Measurements from ENCODE around the gene UNG. TPM values are rescaled to one million over a fixed set of nuclear protein-coding genes. Genes with fewer than 3 reads are reported as not detected.

UNG gene
- polyA plus RNA-seq, 1 donor from 2014 or later, result 38.4 TPM

DNA sequence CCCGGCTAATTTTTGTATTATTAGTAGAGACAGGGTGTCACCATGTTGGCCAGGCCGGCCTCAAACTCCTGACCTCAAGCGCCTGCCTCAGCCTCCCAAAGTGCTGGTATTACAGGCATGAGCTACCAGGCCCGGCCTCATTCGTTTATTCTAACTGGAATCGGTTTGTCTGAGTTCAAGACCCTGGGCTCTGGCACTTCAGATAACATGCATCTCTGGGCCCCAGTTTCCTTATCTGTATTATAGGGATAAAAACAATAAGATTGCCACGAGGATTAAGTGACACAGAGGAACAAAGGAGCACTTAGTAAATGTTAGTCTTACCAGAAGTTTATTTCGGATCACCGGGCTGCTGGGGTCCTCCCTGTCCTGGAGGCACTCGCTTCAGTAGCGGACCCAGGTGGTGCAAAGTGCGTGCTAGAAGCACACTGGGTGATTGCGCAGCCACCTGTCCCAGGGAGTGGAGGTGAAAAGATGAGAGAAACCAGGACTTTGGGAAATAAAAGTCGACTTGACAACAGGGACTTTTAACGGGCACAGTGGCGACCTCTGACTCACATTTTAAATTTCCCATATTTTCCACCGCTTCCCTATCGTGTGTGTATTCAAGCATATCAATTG lies 56.5 kb downstream of the UNG start:
- H3K4me2 ChIP-seq (ENCODE audit: low read length), result no peak overlapping the region
- no peaks in the 10 kb centered on the region for H3K9me2 ChIP-seq (ENCODE audit: insufficient read depth, low read length)
- H3K27ac ChIP-seq (ENCODE audit: low read length), result no peak overlapping the region
- TF ChIP-seq CTCF (IDR thresholded peaks at IDR 0.05; ENCODE audit: poor library complexity, severe bottlenecking), result no peak
- TF ChIP-seq MXI1 (conservative IDR thresholded peaks at IDR 0.05; ENCODE audit: poor library complexity, severe bottlenecking), result no peak
- H3K79me2 ChIP-seq (replicated peaks; ENCODE audit: insufficient read depth, low read length), result no peaks in the 10 kb centered on the region
- no peak overlapping the region for H2AFZ ChIP-seq (ENCODE audit: low read depth, low read length)
- no peaks in the 10 kb centered on the region for H3F3A ChIP-seq (ENCODE audit: insufficient read depth, low read length, poor library complexity, severe bottlenecking)
- peak overlapping the region; percentile 65 for H3K4me3 ChIP-seq (ENCODE audit: low read length)
- no peak overlapping the region for H3K9ac ChIP-seq (ENCODE audit: low read length)
- no peaks in the 10 kb centered on the region for H4K20me1 ChIP-seq (ENCODE audit: insufficient read depth)
- H3K36me3 ChIP-seq (ENCODE audit: insufficient read depth, low read length), result no peaks in the 10 kb centered on the region
- H3K9me3 ChIP-seq (ENCODE audit: low read length), result no peaks in the 10 kb centered on the region
- peaks cover 19% of the 10 kb centered on the region for H3K27me3 ChIP-seq (ENCODE audit: insufficient read depth, low read depth, low read length)

DNA sequence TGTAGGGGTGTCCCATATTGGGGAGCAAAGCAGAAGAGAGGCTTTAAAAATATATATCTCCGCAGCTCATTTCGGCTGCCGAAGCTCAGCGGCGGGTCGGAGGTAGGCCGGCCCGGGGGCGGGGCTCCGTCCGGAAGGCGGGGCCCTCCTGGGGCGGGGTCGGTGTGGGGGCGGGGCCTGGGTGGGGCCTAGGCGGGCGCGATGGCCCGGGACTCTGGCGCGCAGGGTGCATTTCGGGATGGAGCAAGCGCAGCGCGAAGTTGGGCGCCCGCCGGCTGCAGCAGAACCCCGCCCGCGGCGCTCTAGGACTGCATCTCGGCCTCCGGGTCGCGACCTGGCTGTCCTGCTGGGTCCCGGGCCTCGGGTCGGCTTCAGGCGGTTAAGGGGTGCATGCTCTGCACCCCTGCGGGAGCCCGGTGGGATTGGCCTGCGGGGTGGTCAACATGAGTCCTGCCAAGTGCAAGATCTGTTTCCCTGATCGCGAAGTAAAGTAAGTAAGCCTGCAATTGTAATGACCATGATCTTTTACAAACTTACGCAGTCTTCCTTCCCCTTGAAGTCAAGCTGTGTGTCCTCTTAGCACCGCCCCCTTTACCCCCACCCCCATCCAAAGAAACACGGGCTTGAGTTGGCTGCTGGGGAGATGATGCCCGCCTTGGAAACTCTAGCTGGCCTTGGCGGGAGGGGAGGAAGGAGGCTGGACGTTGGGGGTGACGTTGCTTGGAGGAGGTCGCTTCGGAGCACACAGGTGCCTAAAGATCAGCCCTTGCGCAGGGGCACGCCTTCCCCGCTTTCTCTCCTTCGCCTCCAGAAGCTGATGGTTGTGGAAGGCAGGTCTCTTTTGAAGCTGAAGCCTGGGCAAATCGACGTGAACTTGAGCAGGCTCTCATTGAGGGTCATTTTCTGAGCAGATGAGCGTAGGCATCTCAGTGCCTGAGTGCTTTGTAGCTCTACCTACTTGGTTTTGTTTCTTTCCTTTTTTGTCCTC lies 57.3 kb downstream of the UNG start:
- H4K20me1 ChIP-seq (ENCODE audit: insufficient read depth), result no peaks in the 10 kb centered on the region
- H3K4me2 ChIP-seq (ENCODE audit: low read length), result peak overlapping the region; percentile 42
- H2AFZ ChIP-seq (ENCODE audit: low read depth, low read length), result no peak overlapping the region
- H3K36me3 ChIP-seq (ENCODE audit: insufficient read depth, low read length), result no peaks in the 10 kb centered on the region
- no peaks in the 10 kb centered on the region for H3K9me3 ChIP-seq (ENCODE audit: low read length)
- H3K27me3 ChIP-seq (ENCODE audit: insufficient read depth, low read depth, low read length), result peaks cover 19% of the 10 kb centered on the region
- H3K9ac ChIP-seq (ENCODE audit: low read length), result no peak overlapping the region
- H3K4me3 ChIP-seq (ENCODE audit: low read length), result peak overlapping the region; percentile 65
- no peaks in the 10 kb centered on the region for H3K9me2 ChIP-seq (ENCODE audit: insufficient read depth, low read length)
- no peak overlapping the region for H3K27ac ChIP-seq (ENCODE audit: low read length)
- H3F3A ChIP-seq (ENCODE audit: insufficient read depth, low read length, poor library complexity, severe bottlenecking), result no peaks in the 10 kb centered on the region
- H3K79me2 ChIP-seq (replicated peaks; ENCODE audit: insufficient read depth, low read length), result no peaks in the 10 kb centered on the region
- no peak for TF ChIP-seq MXI1 (conservative IDR thresholded peaks at IDR 0.05; ENCODE audit: poor library complexity, severe bottlenecking)
- no peak for TF ChIP-seq EP300 (conservative IDR thresholded peaks at IDR 0.05; ENCODE audit: poor library complexity, severe bottlenecking)
- TF ChIP-seq, protein P1, sequence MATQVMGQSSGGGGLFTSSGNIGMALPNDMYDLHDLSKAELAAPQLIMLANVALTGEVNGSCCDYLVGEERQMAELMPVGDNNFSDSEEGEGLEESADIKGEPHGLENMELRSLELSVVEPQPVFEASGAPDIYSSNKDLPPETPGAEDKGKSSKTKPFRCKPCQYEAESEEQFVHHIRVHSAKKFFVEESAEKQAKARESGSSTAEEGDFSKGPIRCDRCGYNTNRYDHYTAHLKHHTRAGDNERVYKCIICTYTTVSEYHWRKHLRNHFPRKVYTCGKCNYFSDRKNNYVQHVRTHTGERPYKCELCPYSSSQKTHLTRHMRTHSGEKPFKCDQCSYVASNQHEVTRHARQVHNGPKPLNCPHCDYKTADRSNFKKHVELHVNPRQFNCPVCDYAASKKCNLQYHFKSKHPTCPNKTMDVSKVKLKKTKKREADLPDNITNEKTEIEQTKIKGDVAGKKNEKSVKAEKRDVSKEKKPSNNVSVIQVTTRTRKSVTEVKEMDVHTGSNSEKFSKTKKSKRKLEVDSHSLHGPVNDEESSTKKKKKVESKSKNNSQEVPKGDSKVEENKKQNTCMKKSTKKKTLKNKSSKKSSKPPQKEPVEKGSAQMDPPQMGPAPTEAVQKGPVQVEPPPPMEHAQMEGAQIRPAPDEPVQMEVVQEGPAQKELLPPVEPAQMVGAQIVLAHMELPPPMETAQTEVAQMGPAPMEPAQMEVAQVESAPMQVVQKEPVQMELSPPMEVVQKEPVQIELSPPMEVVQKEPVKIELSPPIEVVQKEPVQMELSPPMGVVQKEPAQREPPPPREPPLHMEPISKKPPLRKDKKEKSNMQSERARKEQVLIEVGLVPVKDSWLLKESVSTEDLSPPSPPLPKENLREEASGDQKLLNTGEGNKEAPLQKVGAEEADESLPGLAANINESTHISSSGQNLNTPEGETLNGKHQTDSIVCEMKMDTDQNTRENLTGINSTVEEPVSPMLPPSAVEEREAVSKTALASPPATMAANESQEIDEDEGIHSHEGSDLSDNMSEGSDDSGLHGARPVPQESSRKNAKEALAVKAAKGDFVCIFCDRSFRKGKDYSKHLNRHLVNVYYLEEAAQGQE (IDR thresholded peaks at IDR 0.05; ENCODE audit: borderline replicate concordance), result no peak
- no peak for TF ChIP-seq EZH2 (IDR thresholded peaks at IDR 0.05; ENCODE audit: borderline replicate concordance, insufficient read depth, low read length, poor library complexity, severe bottlenecking)
- no peak for TF ChIP-seq POLR2AphosphoS5 (IDR thresholded peaks at IDR 0.05)
- no peak for TF ChIP-seq RAD21 (conservative IDR thresholded peaks at IDR 0.05)
- no peak for TF ChIP-seq CTCF (IDR thresholded peaks at IDR 0.05; ENCODE audit: poor library complexity, severe bottlenecking)
- no peak for TF ChIP-seq TAF1 (IDR thresholded peaks at IDR 0.05; ENCODE audit: low read depth)

Measured in neural cell (in vitro differentiated cells).